ENCODE data around the gene WNT10A.

WNT10A gene

GRCh38 chr2:218871345-218872302 is 9.0 kb upstream of the WNT10A start:
- no peak for TF ChIP-seq CTCF (IDR thresholded peaks at IDR 0.05; ENCODE audit: borderline replicate concordance, insufficient read depth, low read depth, low read length)
- H3K4me3 ChIP-seq (ENCODE audit: low read depth, low read length): no peak overlapping the region

- no peak overlapping the region for H3K4me3 ChIP-seq (ENCODE audit: low read depth, low read length)
- TF ChIP-seq CTCF (IDR thresholded peaks at IDR 0.05; ENCODE audit: borderline replicate concordance, insufficient read depth, low read depth, low read length): no peak
Observed at GRCh38 chr2:218872645-218873358, 7.8 kb upstream of the WNT10A start.

- no peak overlapping the region for H3K4me3 ChIP-seq (ENCODE audit: low read depth, low read length)
- TF ChIP-seq CTCF (IDR thresholded peaks at IDR 0.05; ENCODE audit: borderline replicate concordance, insufficient read depth, low read depth, low read length): no peak
Observed at GRCh38 chr2:218873359-218874194, 7.1 kb upstream of the WNT10A start.

- no peak overlapping the region for H3K4me3 ChIP-seq (ENCODE audit: low read depth, low read length)
- no peak for TF ChIP-seq CTCF (IDR thresholded peaks at IDR 0.05; ENCODE audit: borderline replicate concordance, insufficient read depth, low read depth, low read length)
Observed at GRCh38 chr2:218875692-218876246, 4.9 kb upstream of the WNT10A start.

- no peak overlapping the region for H3K4me3 ChIP-seq (ENCODE audit: low read depth, low read length)
- TF ChIP-seq CTCF (IDR thresholded peaks at IDR 0.05; ENCODE audit: borderline replicate concordance, insufficient read depth, low read depth, low read length): peak; percentile 93
Observed at GRCh38 chr2:218876562-218877219, 4.0 kb upstream of the WNT10A start.

GRCh38 chr2:218877331-218877730 is 3.3 kb upstream of the WNT10A start:
- no peak overlapping the region for H3K4me3 ChIP-seq (ENCODE audit: low read depth, low read length)
- no peak; the same call in 1 of the 2 replicates for TF ChIP-seq CTCF (IDR thresholded peaks at IDR 0.05; ENCODE audit: borderline replicate concordance, insufficient read depth, low read depth, low read length)
